IPS-18a (cell line): Measurements from ENCODE around the gene KICS2.

Experiments used
- H3K27ac ChIP-seq: one replicate; pipeline ENCODE4 v1.5.1; 2013; ENCODE audit warnings: low read length
- H3K27me3 ChIP-seq: one replicate; pipeline ENCODE4 v1.6.1; 2013; ENCODE audit warnings: mild to moderate bottlenecking, low read length; ENCODE audit not compliant: control insufficient read depth, insufficient read depth
- H3K36me3 ChIP-seq: one replicate; pipeline ENCODE4 v1.6.1; 2013; ENCODE audit warnings: low read depth, low read length; ENCODE audit not compliant: control insufficient read depth
- H3K4me1 ChIP-seq: one replicate; pipeline ENCODE4 v1.6.1; 2013; ENCODE audit warnings: low read depth, low read length; ENCODE audit not compliant: control insufficient read depth
- H3K4me3 ChIP-seq: one replicate; pipeline ENCODE4 v1.5.1; 2013; ENCODE audit warnings: low read length
- H3K9ac ChIP-seq: one replicate; pipeline ENCODE4 v1.6.1; 2013; ENCODE audit warnings: mild to moderate bottlenecking, low read length, moderate library complexity
- H3K9me3 ChIP-seq: one replicate; pipeline ENCODE4 v1.6.1; 2013; ENCODE audit warnings: low read depth, low read length; ENCODE audit not compliant: control insufficient read depth

The KICS2 gene

DNA sequence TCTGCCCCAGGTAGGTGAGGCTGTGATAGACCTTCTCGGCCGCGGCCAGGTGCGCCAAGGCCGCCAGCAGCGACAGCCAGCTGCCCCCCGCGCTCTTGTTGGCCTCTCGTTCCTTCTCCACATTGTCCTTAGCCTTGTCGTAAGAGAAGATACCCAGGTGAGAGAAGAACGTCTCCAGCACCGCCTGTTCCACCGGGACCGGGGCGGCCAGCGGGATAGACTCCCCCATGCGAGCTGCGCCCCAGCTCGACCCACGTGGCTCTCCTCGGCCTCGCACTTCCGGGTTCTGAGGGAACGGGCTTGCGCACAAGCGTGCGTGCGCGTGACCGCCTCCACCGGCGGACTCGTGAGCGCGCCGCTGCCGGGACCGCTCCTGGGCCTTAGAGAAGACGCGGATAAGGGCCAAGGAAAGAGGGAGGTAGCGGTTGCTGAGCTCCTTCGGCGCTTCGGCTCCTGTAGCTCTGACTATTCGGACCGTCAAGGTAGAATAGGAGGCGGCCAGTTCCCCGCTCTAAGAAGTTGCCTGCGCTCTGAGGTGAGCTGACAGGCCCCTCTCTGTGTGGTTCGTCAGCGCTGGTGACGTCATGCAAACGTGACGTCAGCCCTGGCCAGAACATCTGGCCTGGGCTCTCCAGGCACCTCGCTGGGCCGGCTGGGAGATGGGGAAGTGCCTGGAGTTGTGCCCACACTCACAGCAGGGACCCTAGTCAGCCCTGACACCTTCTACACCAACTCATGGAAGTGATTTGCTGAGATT, at the start of gene KICS2:
Gene KICS2, minus strand, starts transcription at position 288 of the 757 bp plus-strand sequence. Its CDS starts 59 bp downstream, at position 229.
- H3K4me3 ChIP-seq: peak within 1 kb of the TSS; percentile 95
- H3K9me3 ChIP-seq: no peaks in the 10 kb centered on the region
- H3K27me3 ChIP-seq: no peaks in the 10 kb centered on the region
- H3K4me1 ChIP-seq: peaks cover 18% of the 10 kb centered on the region
- peak within 1 kb of the TSS; percentile 94 for H3K9ac ChIP-seq
- no peaks in the 10 kb centered on the region for H3K36me3 ChIP-seq
- H3K27ac ChIP-seq: peak within 1 kb of the TSS; percentile 82

DNA sequence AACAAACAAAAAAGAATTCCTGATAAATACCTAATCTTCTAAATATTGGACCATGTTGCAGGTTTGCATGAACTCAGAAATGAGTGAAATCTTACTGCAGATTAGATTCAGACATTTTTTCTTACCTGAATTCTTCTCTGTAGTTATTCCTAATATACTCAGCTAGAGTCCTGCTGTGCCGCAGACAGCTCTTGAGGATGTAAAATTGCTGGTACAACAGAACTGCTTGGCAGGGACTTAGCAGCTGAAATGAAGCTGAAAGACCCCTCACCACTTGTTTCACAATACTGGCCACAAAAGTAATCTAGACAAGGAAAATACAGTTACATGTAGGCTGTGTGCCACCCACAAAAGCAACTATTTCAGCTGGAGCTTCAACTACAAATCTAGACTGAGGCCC, 48.3 kb upstream of the KICS2 start:
- Histone ChIP-seq H3K27me3 (no peaks in the 10 kb centered on the region), H3K36me3 (no peaks in the 10 kb centered on the region), H3K9ac (no peak overlapping the region), H3K4me1 (peaks cover 6% of the 10 kb centered on the region), H3K9me3 (no peaks in the 10 kb centered on the region), H3K4me3 (no peak overlapping the region), H3K27ac (no peak overlapping the region)

DNA sequence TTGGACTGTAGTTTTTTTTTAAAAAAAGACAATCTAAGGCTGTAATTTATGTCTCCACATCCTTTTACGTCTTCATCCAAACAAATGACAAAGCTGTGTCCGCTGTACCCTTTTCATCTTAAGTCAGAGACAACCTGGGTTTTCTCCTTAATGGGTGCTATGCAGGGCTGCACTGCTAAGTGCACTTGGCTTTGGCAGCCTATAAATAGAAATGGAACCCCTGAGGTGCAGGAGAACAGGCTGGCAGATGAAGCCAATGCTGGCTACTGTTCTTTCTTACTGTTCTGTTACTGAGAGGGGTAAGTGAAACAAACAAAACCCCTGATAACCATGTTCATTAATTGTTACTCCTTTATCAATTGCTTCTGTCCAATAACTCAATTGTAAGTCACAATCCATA, 47.1 kb upstream of the KICS2 start:
- no peak overlapping the region for H3K27ac ChIP-seq
- no peak overlapping the region for H3K9ac ChIP-seq
- H3K36me3 ChIP-seq: no peaks in the 10 kb centered on the region
- H3K27me3 ChIP-seq: no peaks in the 10 kb centered on the region
- H3K4me1 ChIP-seq: peaks cover 4% of the 10 kb centered on the region
- H3K4me3 ChIP-seq: no peak overlapping the region
- H3K9me3 ChIP-seq: no peaks in the 10 kb centered on the region

DNA sequence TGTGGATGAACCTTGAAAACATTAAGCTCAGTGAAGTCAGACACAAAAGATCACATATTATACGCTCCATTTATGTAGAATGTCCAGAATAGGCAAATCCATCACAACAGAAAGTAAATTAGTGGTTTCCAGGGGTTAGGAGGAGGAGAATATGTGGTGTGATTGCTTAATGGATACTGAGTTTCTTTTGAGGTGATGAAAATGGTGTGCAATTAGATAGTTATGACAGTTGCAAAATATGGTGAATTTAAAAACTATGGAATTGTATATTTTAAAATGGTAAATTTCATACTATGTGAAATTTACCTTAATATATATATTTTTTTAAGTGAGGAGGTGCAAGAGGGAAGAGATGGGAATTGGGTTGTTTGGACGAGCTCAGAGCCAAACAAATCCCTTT, 46.3 kb upstream of the KICS2 start:
- Histone ChIP-seq H3K27me3 (no peaks in the 10 kb centered on the region), H3K4me1 (no peaks in the 10 kb centered on the region), H3K9ac (no peak overlapping the region), H3K9me3 (no peaks in the 10 kb centered on the region), H3K27ac (no peak overlapping the region), H3K4me3 (no peak overlapping the region), H3K36me3 (no peaks in the 10 kb centered on the region)

DNA sequence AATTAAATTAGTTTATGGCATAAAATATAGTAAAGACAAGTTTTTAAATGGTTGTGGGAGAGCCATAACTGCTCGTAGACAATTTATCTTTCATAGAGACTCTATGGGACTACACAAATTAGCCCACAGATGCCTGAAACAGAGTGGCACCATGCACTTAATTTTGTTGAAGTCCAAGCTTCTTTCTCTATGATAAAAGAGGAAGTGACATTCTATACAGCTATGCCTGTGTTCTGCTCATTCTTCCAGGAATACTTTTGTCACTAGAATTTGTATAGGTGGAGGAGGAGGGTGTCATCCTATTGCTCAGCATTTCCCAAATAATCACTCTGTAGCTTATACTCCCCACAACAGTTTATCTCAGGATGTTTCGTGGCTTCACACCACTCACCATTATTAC, 43.7 kb upstream of the KICS2 start:
- no peak overlapping the region for H3K9ac ChIP-seq
- H3K27ac ChIP-seq: no peak overlapping the region
- H3K9me3 ChIP-seq: no peaks in the 10 kb centered on the region
- no peaks in the 10 kb centered on the region for H3K36me3 ChIP-seq
- no peaks in the 10 kb centered on the region for H3K27me3 ChIP-seq
- no peak overlapping the region for H3K4me3 ChIP-seq
- H3K4me1 ChIP-seq: no peaks in the 10 kb centered on the region

DNA sequence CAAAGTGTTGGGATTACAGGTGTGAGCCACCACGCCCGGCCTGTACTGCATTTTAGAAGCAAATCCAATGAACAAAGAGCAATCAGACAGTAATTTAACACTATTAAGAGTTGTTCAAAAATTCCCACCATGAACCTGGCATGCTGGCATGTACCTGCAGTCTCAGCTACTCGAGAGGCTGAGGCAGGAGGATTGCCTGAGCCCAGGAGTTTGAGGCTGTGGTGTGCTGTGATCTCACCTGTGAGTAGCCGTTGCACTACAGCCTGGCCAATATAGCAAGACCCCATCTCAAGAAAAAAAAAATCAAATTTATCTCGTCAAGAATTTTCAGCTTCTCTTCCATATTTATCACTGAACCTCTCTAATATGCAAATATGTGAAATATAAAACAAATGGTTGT, 39.7 kb upstream of the KICS2 start:
- no peaks in the 10 kb centered on the region for H3K9me3 ChIP-seq
- H3K27me3 ChIP-seq: no peaks in the 10 kb centered on the region
- no peak overlapping the region for H3K9ac ChIP-seq
- H3K4me1 ChIP-seq: no peaks in the 10 kb centered on the region
- no peaks in the 10 kb centered on the region for H3K36me3 ChIP-seq
- no peak overlapping the region for H3K4me3 ChIP-seq
- no peak overlapping the region for H3K27ac ChIP-seq

DNA sequence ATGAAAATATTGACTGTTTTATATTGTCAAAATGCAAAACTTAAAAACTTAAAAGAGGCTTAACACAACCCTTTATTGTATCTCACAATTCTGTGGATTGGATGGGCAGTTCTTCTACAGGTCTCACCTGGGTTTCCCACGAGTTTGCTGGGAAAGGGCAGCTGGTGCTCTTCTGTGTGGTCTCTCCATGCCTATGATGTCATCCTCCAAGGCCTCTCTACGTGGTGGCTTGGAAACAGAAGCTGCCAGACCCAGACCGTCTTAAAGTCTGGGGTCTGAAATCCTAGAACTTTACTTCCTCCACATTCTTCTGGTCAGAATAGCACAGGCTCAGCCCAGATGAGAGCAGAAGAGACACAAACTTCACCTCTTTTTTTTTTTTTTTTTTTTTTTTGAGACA, 36.5 kb upstream of the KICS2 start:
- Histone ChIP-seq H3K9ac (no peak overlapping the region), H3K36me3 (no peaks in the 10 kb centered on the region), H3K27ac (no peak overlapping the region), H3K9me3 (no peaks in the 10 kb centered on the region), H3K4me3 (no peak overlapping the region), H3K4me1 (no peaks in the 10 kb centered on the region), H3K27me3 (no peaks in the 10 kb centered on the region)

DNA sequence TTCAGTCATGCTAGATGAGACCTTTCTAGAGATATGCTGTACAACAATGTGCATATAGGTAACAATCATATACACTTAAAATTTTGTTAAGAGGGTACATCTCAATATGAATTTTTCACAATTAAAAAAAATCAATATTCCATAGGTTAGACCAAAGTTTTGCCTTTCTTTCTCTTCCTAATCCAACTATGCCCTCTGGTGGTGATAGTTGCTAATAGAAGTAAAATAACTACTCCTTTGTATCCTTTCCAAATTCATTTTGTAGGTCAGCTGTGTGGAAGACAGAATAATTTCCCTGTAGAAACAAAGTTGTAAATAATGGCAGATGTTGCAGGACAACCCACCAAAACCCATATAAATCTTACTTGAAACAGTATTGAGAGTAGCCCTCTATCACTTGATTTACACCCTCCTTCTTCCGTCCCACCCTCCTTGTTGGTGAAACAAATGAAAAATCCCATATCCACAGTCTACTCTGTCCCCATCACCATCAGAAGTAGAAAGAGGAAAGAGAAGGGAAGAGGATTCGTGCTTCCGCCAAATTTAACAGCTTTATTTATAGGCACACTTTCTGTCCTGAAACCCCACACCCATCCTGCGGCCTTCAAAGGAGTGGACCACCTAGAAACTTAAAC, 34.2 kb upstream of the KICS2 start:
- no peak overlapping the region for H3K27ac ChIP-seq
- H3K9ac ChIP-seq: no peak overlapping the region
- H3K27me3 ChIP-seq: no peaks in the 10 kb centered on the region
- H3K36me3 ChIP-seq: no peaks in the 10 kb centered on the region
- H3K9me3 ChIP-seq: no peaks in the 10 kb centered on the region
- H3K4me3 ChIP-seq: no peak overlapping the region
- no peaks in the 10 kb centered on the region for H3K4me1 ChIP-seq

DNA sequence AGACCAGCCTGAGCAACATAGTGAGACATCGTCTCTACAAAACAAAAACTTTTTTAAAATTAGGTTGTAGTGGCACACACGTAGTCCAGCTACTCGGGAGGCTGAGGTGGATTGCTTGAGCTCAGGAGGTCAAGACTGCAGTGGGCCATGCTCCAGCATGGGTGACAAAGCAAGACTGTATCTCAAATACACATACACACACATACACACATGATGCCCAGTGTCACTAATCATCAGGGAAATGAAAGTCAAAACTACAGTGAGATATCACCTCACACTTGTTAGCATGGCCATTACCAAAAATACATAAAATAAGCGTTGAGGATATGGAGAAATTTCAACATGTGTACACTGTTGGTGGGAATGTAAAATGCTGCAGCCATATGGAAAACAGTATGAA, 33.2 kb upstream of the KICS2 start:
- Histone ChIP-seq H3K9me3 (no peaks in the 10 kb centered on the region), H3K27me3 (no peaks in the 10 kb centered on the region), H3K4me3 (no peak overlapping the region), H3K4me1 (no peaks in the 10 kb centered on the region), H3K9ac (no peak overlapping the region), H3K36me3 (no peaks in the 10 kb centered on the region), H3K27ac (no peak overlapping the region)

DNA sequence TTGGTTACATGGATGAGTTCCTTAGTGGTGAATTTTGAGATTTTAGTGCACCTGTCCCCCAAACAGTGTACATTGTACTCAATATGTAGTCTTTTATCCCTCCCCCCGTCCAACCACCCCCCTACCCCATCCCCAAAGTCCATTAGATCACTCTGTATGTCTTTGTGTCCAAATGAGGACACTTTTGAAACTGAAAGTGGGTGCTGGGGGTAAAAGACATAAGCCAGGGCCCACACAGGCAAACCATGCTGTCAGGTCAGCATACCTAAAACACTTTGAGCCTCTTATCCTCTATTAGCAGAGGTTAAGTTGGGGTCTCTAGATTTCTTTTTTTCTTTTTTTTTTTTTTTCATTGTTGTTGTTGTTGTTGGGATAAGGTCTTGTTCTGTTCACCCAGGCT, 31.3 kb upstream of the KICS2 start:
- Histone ChIP-seq H3K27ac (no peak overlapping the region), H3K4me3 (no peak overlapping the region), H3K9me3 (no peaks in the 10 kb centered on the region), H3K36me3 (no peaks in the 10 kb centered on the region), H3K9ac (no peak overlapping the region), H3K4me1 (no peaks in the 10 kb centered on the region), H3K27me3 (no peaks in the 10 kb centered on the region)

DNA sequence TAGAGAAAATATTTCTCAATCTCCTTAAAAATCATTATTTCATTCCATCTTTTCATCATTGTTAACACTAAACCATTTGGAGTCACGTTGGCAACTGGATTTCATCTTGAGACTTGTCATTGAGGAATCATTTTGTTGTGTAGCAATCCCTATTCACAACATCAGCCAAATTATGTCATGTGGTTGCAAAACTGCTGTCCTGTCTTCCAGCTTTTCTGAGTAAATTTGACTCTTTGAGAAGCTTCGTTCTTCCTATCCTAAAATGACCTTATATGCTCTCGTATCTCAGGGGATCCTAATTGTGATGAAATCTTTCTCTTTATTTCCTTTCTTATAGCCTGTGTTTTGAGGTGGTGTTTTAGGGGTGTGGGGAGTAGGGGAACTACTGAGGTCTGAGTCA, 30.6 kb upstream of the KICS2 start:
- Histone ChIP-seq H3K4me3 (no peak overlapping the region), H3K27ac (no peak overlapping the region), H3K9me3 (no peaks in the 10 kb centered on the region), H3K27me3 (no peaks in the 10 kb centered on the region), H3K9ac (no peak overlapping the region), H3K36me3 (no peaks in the 10 kb centered on the region), H3K4me1 (no peaks in the 10 kb centered on the region)

DNA sequence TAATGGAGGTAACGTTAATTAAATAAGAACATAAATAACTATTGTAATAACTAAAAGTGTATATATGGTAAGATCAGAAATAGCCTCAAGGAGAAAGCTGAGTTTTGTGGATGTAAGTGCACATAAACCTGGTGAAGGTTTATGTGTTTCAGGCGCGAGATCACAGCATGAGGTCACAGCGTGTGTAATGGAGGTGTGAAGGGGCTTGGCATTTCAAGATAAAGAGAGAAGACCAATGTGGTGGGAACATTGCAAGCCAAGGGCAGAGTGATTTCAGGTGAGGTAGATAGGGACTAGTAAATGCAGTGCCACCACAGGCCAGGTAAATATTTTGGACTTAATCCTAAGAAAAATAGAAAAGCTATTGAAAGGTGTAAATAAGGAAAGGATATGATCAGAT, 21.7 kb upstream of the KICS2 start:
- H3K4me1 ChIP-seq: no peaks in the 10 kb centered on the region
- no peak overlapping the region for H3K4me3 ChIP-seq
- H3K9me3 ChIP-seq: no peaks in the 10 kb centered on the region
- no peaks in the 10 kb centered on the region for H3K27me3 ChIP-seq
- H3K27ac ChIP-seq: no peak overlapping the region
- H3K9ac ChIP-seq: no peak overlapping the region
- no peaks in the 10 kb centered on the region for H3K36me3 ChIP-seq
